GM12891 (cell line): Measurements from ENCODE around the gene LAPTM4A.
"Not testable (repeated sequence)": the region's sequence is repeated elsewhere in the genome, so short reads cannot be mapped to it uniquely, and the experiment has no call there.

Experiments
- PAX5 ChIP-seq: IDR thresholded peaks from 2 replicates; pipeline ENCODE4 v1.6.1; 2011; ENCODE audit warnings: low read length, moderate library complexity, mild to moderate bottlenecking; ENCODE audit not compliant: insufficient read depth, severe bottlenecking
- POLR2A ChIP-seq: IDR thresholded peaks from 2 replicates; pipeline ENCODE4 v1.6.1; 2011; ENCODE audit warnings: low read depth, low read length, control low read depth
- POLR2AphosphoS5 ChIP-seq: IDR thresholded peaks from 2 replicates; pipeline ENCODE4 v1.6.1; 2011; ENCODE audit warnings: low read depth, low read length, control low read depth
- TAF1 ChIP-seq: IDR thresholded peaks from 2 replicates; pipeline ENCODE4 v1.6.1; 2011; ENCODE audit warnings: low read depth, low read length, control low read depth

- not testable (repeated sequence) for TF ChIP-seq POLR2A, PAX5, POLR2AphosphoS5, TAF1
Observed at GRCh38 chr2:20045712-20046292, 5.6 kb downstream of the LAPTM4A start.
